Activated CD4-positive, alpha-beta T cell treated with anti-CD3 and anti-CD28 coated beads, Interleukin-2, amount 50 U/mL, for 48 hours (primary cell): ENCODE data around the gene SLC35G3.
A peak's percentile ranks its signal among the peaks of the same experiment; 100 is the strongest.
"Not testable (repeated sequence)": the region's sequence is repeated elsewhere in the genome, so short reads cannot be mapped to it uniquely, and the experiment has no call there.

Source experiments
- DNase-seq, 2 experiments: peaks; one replicate each; pipeline ENCODE4 v3.0.0-alpha.2; 2020

Gene SLC35G3

GRCh38 chr17:35202582-35202981 is 8.4 kb upstream of the SLC35G3 start:
- DNase-seq = not testable (repeated sequence)

- not testable (repeated sequence) for DNase-seq
Observed at GRCh38 chr17:35195062-35195461, 869 bp upstream of the SLC35G3 start.

DNA sequence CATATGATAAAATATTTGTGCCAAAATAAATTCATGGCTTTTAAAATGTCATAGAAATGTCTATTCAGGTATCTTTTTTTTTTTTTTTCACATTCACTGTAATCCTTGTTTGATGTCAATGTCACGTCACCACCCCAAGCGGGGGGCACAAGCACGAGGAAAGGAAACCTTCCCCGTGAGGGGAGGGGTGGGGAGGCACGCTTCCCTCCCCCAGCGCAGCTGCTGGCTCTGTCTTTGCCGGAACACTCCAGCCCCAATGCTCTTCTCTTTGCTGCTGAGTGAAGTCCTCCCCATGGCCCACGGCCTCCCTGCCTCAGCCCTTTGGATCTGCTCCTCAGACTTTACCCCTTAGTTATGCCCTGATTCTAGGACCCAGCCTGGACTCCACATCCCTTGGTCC is 1.5 kb downstream of the SLC35G3 start:
- DNase-seq = no peak

DNA sequence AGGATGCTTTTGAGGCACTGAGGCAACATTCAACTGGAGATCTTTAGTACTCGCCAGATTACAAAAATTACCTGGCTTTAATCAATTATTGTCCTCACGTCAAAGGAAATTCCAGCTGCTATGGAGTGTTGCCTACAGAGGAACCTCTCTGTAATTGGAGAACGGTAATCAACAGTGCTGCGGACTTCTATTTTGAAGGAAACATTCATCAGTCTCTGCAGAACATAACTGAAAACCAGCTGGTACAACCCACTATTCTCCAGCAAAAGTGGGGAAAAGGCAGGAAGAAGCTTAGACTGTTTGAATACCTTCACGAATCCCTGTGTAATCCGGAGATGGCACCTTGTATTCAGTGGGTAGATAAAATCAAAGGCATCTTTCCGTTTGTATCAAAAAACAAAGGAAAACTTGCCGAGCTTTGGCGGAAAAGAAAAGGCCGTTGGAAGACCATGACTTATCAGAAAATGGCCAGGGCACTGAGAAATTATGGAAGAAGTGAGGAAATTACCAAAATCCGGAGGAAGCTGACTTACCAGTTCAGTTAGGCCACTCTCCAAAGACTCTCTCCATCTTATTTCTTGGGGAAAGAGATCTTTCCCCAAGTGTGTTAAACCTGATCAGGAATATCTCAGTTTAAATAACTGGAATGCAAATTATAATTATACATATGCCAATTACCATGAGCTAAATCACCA is 3.0 kb downstream of the SLC35G3 start:
- no peak for DNase-seq

- DNase-seq = no peak
Observed at GRCh38 chr17:35189291-35189690, 4.9 kb downstream of the SLC35G3 start.

- DNase-seq = no peak
Observed at GRCh38 chr17:35188111-35188510, 6.1 kb downstream of the SLC35G3 start.

GRCh38 chr17:35187481-35187880 is 6.7 kb downstream of the SLC35G3 start:
- DNase-seq = no peak

GRCh38 chr17:35185849-35186248 is 8.3 kb downstream of the SLC35G3 start:
- DNase-seq = no peak

GRCh38 chr17:35184274-35184673 is 9.9 kb downstream of the SLC35G3 start:
- no peak for DNase-seq

GRCh38 chr17:35183332-35183731 is 10.9 kb downstream of the SLC35G3 start:
- peak in 1 of 2 experiments; percentile 23 for DNase-seq

- not testable (repeated sequence) for DNase-seq
Observed at GRCh38 chr17:35179379-35179778, 14.8 kb downstream of the SLC35G3 start.

DNA sequence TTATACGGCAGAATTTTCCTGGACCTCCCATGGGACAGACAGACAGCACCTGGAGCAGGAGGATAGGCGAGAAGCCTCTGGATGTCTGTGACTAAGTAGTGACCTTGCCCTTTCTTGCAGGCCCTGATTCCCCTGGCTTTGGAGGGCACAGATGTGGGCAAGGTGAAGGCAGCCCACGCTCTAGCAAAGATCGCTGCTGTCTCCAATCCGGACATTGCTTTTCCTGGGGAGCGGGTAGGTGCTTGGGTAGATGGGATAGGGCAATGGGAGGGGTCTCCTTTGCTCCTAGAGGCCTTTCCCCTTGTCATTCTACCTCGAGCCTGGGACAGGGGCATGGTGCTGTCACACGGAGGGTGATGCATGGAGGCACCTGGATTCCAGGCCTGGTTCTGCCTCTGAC is 17.3 kb downstream of the SLC35G3 start:
- DNase-seq = no peak

DNA sequence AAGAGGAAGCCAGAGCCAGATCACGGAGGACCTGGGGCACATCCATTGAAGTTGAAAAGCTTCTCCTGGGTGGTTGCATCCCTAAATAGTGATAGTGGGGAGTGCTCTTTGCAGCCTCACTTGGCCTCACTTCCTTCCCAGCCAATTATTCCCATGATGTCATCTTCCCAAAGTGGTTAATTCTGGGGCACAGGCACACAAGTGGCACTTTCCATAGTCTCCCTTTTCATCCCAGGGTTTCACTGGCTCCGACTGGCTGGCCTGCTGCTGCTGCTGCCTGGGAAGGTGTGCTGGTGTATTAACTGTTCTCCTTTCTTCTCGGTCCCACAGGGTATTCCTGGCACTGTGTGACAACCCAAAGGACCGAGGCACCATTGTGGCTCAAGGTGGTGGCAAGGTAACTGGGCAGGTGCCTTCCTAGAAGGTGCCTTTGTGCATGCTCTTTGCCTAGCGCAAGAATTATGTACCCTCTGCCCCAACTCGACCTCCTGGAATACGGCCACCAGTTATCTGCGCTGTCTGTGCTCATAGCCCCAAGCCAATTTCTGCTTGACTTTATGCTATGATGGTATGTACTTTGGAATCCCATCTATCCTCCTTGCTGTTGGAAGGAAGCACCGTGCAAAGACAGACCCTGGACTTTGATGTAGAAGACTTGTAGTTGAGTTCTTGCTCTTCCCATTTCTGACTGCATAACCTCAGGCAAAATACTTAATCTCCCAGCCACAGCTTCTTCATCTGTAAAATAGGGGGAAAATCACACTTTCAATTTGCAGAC is 18.4 kb downstream of the SLC35G3 start:
- DNase-seq = no peak

GRCh38 chr17:35174835-35175334 is 19.3 kb downstream of the SLC35G3 start:
- no peak for DNase-seq

DNA sequence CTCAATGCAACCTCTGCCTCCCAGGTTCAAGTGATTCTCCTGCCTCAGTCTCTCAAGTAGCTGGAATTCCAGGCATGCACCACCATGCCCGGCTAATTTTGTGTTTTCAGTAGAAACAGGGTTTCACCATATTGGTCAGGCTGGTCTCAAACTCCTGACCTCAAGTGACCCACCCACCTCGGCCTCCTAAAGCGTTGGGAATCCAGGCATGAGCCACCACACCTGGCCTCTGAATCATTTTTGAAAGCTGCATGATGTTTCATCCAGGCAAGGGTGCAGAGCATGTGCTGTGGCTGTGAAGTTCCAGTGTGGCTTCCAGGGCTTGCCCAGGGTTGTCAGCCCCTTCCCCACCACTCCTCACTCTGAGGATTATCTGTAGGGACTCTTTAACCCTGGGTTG is 21.9 kb downstream of the SLC35G3 start:
- DNase-seq = not testable (repeated sequence)

GRCh38 chr17:35171834-35172233 is 22.4 kb downstream of the SLC35G3 start:
- DNase-seq = no peak

DNA sequence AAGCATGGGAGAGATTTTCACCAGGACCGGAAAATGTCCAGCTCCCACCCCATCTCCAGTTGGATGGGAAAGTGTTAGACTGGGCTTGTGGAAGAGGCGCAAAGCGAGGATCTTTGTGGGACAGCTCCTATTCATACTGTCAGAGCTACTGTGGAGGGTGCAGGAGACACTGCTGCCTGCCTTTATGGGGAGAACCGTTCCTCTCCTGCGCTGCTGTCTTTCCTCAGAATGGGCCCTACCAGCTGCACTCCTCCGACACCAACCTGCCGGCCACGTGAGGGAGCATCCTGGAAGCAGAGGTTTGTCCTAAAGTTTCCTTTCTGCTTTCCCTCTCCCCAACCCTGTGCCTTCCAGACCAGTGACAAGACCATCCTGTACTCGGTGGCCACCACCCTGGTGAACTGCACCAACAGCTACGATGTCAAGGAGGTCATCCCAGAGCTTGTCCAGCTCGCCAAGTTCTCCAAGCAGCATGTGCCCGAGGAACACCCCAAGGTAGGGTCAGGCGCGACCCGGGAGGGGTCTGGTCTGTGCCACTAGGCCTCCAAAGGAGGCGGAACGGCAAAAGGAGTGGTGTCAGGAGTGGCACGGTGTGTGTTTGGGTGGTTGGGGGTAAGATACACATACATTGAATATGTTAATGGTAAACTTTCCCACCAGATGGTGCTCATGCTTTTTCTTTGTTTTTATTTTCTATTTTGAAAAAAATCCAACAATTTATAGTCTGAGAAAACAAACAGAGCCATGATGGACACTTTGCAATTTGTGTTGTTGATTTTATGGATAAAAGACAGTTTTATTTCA is 23.0 kb downstream of the SLC35G3 start:
- DNase-seq = peak in 1 of 2 experiments; percentile 18

DNA sequence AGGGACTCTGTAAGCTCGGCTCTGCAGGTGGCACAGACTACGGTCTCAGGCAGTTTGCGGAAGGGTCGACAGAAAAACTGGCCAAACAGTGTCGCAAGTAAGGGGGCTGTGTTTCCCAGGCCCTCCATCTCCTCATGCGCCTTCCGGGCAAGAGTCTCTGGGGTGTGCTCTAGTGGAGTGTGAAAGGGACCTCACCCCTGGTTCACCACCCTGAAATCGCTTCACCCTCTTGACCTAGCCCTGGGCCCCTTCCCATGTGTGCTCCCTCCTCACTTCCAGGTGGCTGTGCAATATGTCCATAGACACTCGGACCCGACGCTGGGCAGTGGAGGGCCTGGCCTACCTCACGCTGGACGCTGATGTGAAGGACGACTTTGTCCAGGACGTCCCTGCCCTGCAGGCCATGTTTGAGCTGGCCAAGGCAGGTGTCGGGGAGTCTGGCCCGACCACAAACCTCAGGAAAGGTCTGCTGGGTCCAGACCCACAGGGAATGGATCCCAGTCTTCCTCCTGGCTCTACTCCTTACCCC is 24.3 kb downstream of the SLC35G3 start:
- no peak for DNase-seq

DNA sequence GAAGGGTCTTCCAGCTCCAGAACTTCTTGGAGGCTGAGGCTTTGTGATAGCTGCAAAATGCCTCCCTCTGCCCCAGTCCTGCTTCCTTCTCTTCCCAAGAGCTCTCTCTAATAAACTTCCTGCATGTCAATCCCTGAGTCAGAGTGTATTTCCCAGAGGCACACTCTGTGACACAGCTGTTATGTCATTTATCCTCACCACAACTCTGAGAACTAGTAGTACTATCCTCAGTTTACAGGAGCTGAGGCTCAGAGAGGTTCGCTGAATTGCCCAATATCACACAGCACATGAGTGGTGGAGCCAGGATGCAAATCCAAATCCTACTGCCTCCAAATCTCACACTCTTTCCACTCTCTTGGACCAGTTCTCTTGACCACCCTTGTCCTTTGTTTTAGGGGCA is 26.5 kb downstream of the SLC35G3 start:
- DNase-seq = no peak

DNA sequence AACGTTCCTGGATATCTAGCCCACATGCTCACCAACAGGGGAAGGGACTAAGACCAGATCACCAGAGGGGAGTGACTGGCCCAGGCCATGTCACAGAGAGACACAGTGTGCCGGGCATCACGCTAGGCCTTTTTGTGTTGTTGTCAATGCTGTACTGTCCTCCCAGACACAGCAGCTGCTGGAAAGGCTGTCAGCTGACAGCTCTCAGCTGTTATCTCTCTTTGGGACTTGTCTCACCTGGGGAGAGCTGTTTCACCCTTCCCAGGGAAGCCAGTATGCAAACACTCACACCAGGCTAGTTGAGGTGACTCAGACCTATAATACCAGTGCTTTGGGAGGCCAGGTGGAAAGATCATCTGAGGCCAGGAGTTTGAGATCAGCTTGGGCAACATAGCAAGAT is 27.1 kb downstream of the SLC35G3 start:
- DNase-seq = no peak

DNA sequence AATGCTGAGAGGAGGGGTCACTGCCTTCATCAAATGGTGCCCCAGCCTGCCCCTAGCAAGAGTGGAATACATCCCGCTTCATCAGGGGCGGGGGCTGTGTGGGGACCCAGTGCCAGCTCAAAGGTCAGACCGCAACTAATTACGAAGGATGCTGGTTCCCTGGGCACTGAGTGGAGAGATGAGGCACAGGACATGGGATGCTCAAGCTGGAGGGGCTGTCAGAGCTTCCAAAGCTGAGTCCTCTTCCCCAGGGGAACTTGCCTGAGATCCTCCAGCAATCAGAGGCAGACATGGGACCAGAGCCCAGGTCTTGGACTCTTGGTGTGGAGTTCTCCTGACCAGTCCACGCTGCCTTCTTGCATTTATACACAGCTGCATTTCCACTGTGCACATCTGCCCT is 27.7 kb downstream of the SLC35G3 start:
- no peak for DNase-seq

GRCh38 chr17:35164716-35165115 is 29.5 kb downstream of the SLC35G3 start:
- no peak for DNase-seq

- DNase-seq = no peak
Observed at GRCh38 chr17:35163886-35164285, 30.3 kb downstream of the SLC35G3 start.
